SK-N-MC (cell line): ENCODE measurements around the gene LIMK2.
"Not testable (repeated sequence)": the region's sequence is repeated elsewhere in the genome, so short reads cannot be mapped to it uniquely, and the experiment has no call there.

Experiments used
- DNase-seq: peaks from one replicate; pipeline ENCODE4 v3.0.0-alpha.2; 2011; ENCODE audit warnings: low read depth, low spot score
- H3K27ac ChIP-seq: fragments of 200-600 bp; sonication (generic); 2 replicates; pipeline ENCODE4 v1.5.1; 2016; ENCODE audit warnings: mixed run types
- H3K36me3 ChIP-seq: fragments of 200-600 bp; sonication (generic); 2 replicates; pipeline ENCODE4 v1.6.1; 2017; ENCODE audit warnings: antibody characterized with exemption, low read length, mixed read lengths; ENCODE audit not compliant: insufficient read depth
- H3K4me3 ChIP-seq: fragments of 200-600 bp; sonication (generic); 2 replicates; pipeline ENCODE4 v1.5.1; 2016
- H3K9ac ChIP-seq: fragments of 200-600 bp; sonication (generic); 2 replicates; pipeline ENCODE4 v1.8.0; 2017; ENCODE audit warnings: mixed run types, mixed read lengths; ENCODE audit not compliant: insufficient read length
- H3K9me3 ChIP-seq: fragments of 200-600 bp; sonication (generic); 2 replicates; pipeline ENCODE4 v1.6.1; 2017; ENCODE audit warnings: low read depth, mild to moderate bottlenecking, antibody characterized with exemption, low read length, moderate library complexity, mixed read lengths
- EZH2 ChIP-seq: fragments of 200-600 bp; sonication (generic); IDR thresholded peaks from one replicate; pipeline ENCODE4 v1.6.1; 2017; ENCODE audit warnings: antibody characterized with exemption
- FOXP2 ChIP-seq: optimal IDR thresholded peaks from 2 replicates; pipeline ENCODE3; 2011; ENCODE audit warnings: mild to moderate bottlenecking, moderate library complexity; ENCODE audit not compliant: insufficient read depth; ENCODE audit errors: extremely low read length, control extremely low read depth
- POLR2AphosphoS5 ChIP-seq: IDR thresholded peaks from 2 replicates; pipeline ENCODE4 v1.6.1; 2012; ENCODE audit warnings: mild to moderate bottlenecking, low read depth, low read length, borderline replicate concordance

The LIMK2 gene

GRCh38 chr22:31235081-31235480, 23.0 kb downstream of the LIMK2 start:
- no peak for DNase-seq
- Histone ChIP-seq H3K36me3 (no peaks in the 10 kb centered on the region), H3K4me3 (no peak overlapping the region), H3K9me3 (no peaks in the 10 kb centered on the region), H3K9ac (no peak overlapping the region), H3K27ac (no peak overlapping the region)
- TF ChIP-seq FOXP2 = no peak
- no peak for TF ChIP-seq POLR2AphosphoS5
- TF ChIP-seq EZH2 = no peak

GRCh38 chr22:31236044-31236443, 23.9 kb downstream of the LIMK2 start:
- H3K36me3 ChIP-seq, H3K4me3 ChIP-seq, H3K9me3 ChIP-seq, H3K9ac ChIP-seq, H3K27ac ChIP-seq, DNase-seq: not testable (repeated sequence)

GRCh38 chr22:31238057-31238456, 26.0 kb downstream of the LIMK2 start:
- no peak overlapping the region for H3K4me3 ChIP-seq
- H3K9me3 ChIP-seq = no peaks in the 10 kb centered on the region
- TF ChIP-seq EZH2 (no peak), POLR2AphosphoS5 (no peak), FOXP2 (no peak)
- no peak for DNase-seq
- no peaks in the 10 kb centered on the region for H3K36me3 ChIP-seq
- no peak overlapping the region for H3K9ac ChIP-seq
- H3K27ac ChIP-seq = no peak overlapping the region

- no peak for DNase-seq
- Histone ChIP-seq H3K4me3 (no peak overlapping the region), H3K9me3 (no peaks in the 10 kb centered on the region), H3K27ac (no peak overlapping the region), H3K9ac (no peak overlapping the region), H3K36me3 (no peaks in the 10 kb centered on the region)
- TF ChIP-seq FOXP2 (no peak), EZH2 (no peak), POLR2AphosphoS5 (no peak)
Observed at GRCh38 chr22:31239771-31240370, 27.8 kb downstream of the LIMK2 start.

- no peaks in the 10 kb centered on the region for H3K9me3 ChIP-seq
- H3K4me3 ChIP-seq = no peak overlapping the region
- no peak for DNase-seq
- no peaks in the 10 kb centered on the region for H3K36me3 ChIP-seq
- no peak overlapping the region for H3K27ac ChIP-seq
- H3K9ac ChIP-seq = no peak overlapping the region
- TF ChIP-seq POLR2AphosphoS5 (no peak), EZH2 (no peak), FOXP2 (no peak)
Observed at GRCh38 chr22:31241200-31241599, 29.1 kb downstream of the LIMK2 start.

- no peaks in the 10 kb centered on the region for H3K36me3 ChIP-seq
- no peak overlapping the region for H3K4me3 ChIP-seq
- no peaks in the 10 kb centered on the region for H3K9me3 ChIP-seq
- TF ChIP-seq FOXP2 = no peak
- TF ChIP-seq POLR2AphosphoS5 = no peak
- TF ChIP-seq EZH2 = no peak
- DNase-seq = no peak
- H3K27ac ChIP-seq = no peak overlapping the region
- H3K9ac ChIP-seq = no peak overlapping the region
Observed at GRCh38 chr22:31241936-31242335, 29.8 kb downstream of the LIMK2 start.

GRCh38 chr22:31243339-31244045, 31.4 kb downstream of the LIMK2 start:
- no peaks in the 10 kb centered on the region for H3K36me3 ChIP-seq
- TF ChIP-seq POLR2AphosphoS5 (no peak), EZH2 (no peak), FOXP2 (no peak)
- H3K27ac ChIP-seq = no peak overlapping the region
- no peak overlapping the region for H3K9ac ChIP-seq
- no peaks in the 10 kb centered on the region for H3K9me3 ChIP-seq
- DNase-seq = no peak
- no peak overlapping the region for H3K4me3 ChIP-seq

- H3K4me3 ChIP-seq = no peak overlapping the region
- H3K9ac ChIP-seq = no peak overlapping the region
- H3K36me3 ChIP-seq = no peaks in the 10 kb centered on the region
- TF ChIP-seq FOXP2 (no peak), EZH2 (no peak), POLR2AphosphoS5 (no peak)
- no peak for DNase-seq
- 0 out of 2 replicates have a peak overlapping the region, but pooled peaks have one; percentile 28 for H3K27ac ChIP-seq
- no peaks in the 10 kb centered on the region for H3K9me3 ChIP-seq
Observed at GRCh38 chr22:31244046-31244942, 32.2 kb downstream of the LIMK2 start.
